H9 (cell line): ENCODE data around the gene RAB17. TPM values are rescaled to one million over a fixed set of nuclear protein-coding genes. Genes with fewer than 3 reads are reported as not detected.

Experiments used
- DNase-seq: peaks from one replicate; pipeline ENCODE4 v3.0.0-alpha.2; 2017
- H2AFZ ChIP-seq: one replicate; pipeline ENCODE4 v1.6.1; 2013; ENCODE audit warnings: mild to moderate bottlenecking, low read length, control low read depth, moderate library complexity
- H2AK5ac ChIP-seq: 2 replicates; pipeline ENCODE4 v1.6.1; 2013; ENCODE audit warnings: low read length, control low read depth, mixed read lengths; ENCODE audit not compliant: insufficient read length
- H2BK120ac ChIP-seq: one replicate; pipeline ENCODE4 v1.6.1; 2013; ENCODE audit warnings: low read depth, mild to moderate bottlenecking, low read length, control low read depth, inconsistent platforms; ENCODE audit not compliant: poor library complexity, severe bottlenecking
- H2BK12ac ChIP-seq: 2 replicates; pipeline ENCODE4 v1.6.1; 2013; ENCODE audit warnings: low read length, control low read depth, mixed read lengths, low read depth; ENCODE audit not compliant: insufficient read length
- H2BK15ac ChIP-seq: 2 replicates; pipeline ENCODE4 v1.6.1; 2013; ENCODE audit warnings: low read depth, low read length, control low read depth
- H2BK20ac ChIP-seq: one replicate; pipeline ENCODE4 v1.6.1; 2013; ENCODE audit warnings: low read depth, mild to moderate bottlenecking, low read length, control low read depth, inconsistent platforms; ENCODE audit not compliant: poor library complexity, severe bottlenecking
- H2BK5ac ChIP-seq: 2 replicates; pipeline ENCODE4 v1.6.1; 2013; ENCODE audit warnings: low read length, control low read depth, mixed read lengths; ENCODE audit not compliant: insufficient read length
- H3K14ac ChIP-seq: 2 replicates; pipeline ENCODE4 v1.6.1; 2013; ENCODE audit warnings: low read length, control low read depth; ENCODE audit not compliant: insufficient read depth
- H3K18ac ChIP-seq: 2 replicates; pipeline ENCODE4 v1.6.1; 2013; ENCODE audit warnings: low read depth, mild to moderate bottlenecking, mixed read lengths, low read length, control low read depth; ENCODE audit not compliant: insufficient read length
- H3K23ac ChIP-seq: 2 replicates; pipeline ENCODE4 v1.6.1; 2013; ENCODE audit warnings: low read length, control low read depth, mixed read lengths, low read depth; ENCODE audit not compliant: insufficient read length
- H3K23me2 ChIP-seq: 2 replicates; pipeline ENCODE4 v1.6.1; 2013; ENCODE audit warnings: low read depth, mild to moderate bottlenecking, mixed read lengths, low read length, control low read depth; ENCODE audit not compliant: insufficient read length, poor library complexity, severe bottlenecking
- H3K27ac ChIP-seq: 2 replicates; pipeline ENCODE4 v1.5.1; 2013; ENCODE audit warnings: low read length, control low read depth, mixed read lengths, low read depth; ENCODE audit not compliant: insufficient read length
- H3K27me3 ChIP-seq: 2 replicates; pipeline ENCODE4 v1.6.1; 2013; ENCODE audit warnings: low read length, control low read depth, inconsistent platforms; ENCODE audit not compliant: insufficient read depth
- H3K4ac ChIP-seq: 2 replicates; pipeline ENCODE4 v1.6.1; 2013; ENCODE audit warnings: low read depth, mild to moderate bottlenecking, control low read depth, inconsistent platforms, low read length, moderate library complexity
- H3K4me1 ChIP-seq: 2 replicates; pipeline ENCODE4 v1.6.1; 2013; ENCODE audit warnings: low read length, control low read depth, inconsistent platforms; ENCODE audit not compliant: insufficient read depth
- H3K4me2 ChIP-seq: 2 replicates; pipeline ENCODE4 v1.6.1; 2013; ENCODE audit warnings: low read length, control low read depth, mixed read lengths; ENCODE audit not compliant: insufficient read length, insufficient read depth
- H3K56ac ChIP-seq: 2 replicates; pipeline ENCODE4 v1.6.1; 2013; ENCODE audit warnings: low read depth, mild to moderate bottlenecking, mixed read lengths, low read length, control low read depth; ENCODE audit not compliant: insufficient read length
- H3K79me1 ChIP-seq: 2 replicates; pipeline ENCODE4 v1.6.1; 2013; ENCODE audit warnings: low read depth, mild to moderate bottlenecking, moderate library complexity, low read length, control low read depth, inconsistent platforms; ENCODE audit not compliant: insufficient read depth, poor library complexity, severe bottlenecking
- H3K79me2 ChIP-seq: 2 replicates; pipeline ENCODE4 v1.6.1; 2013; ENCODE audit warnings: low read length, control low read depth, inconsistent platforms; ENCODE audit not compliant: insufficient read depth
- H3K9ac ChIP-seq: 2 replicates; pipeline ENCODE4 v1.6.1; 2013; ENCODE audit warnings: low read length, control low read depth, mixed read lengths; ENCODE audit not compliant: insufficient read length; ENCODE audit errors: extremely low read depth
- H3K9me3 ChIP-seq: one replicate; pipeline ENCODE4 v1.6.1; 2013; ENCODE audit warnings: low read depth, low read length, inconsistent platforms; ENCODE audit not compliant: control insufficient read depth
- H3T11ph ChIP-seq: one replicate; pipeline ENCODE4 v1.6.1; 2013; ENCODE audit warnings: mild to moderate bottlenecking, low read length, control low read depth, inconsistent platforms
- H4K20me1 ChIP-seq: one replicate; pipeline ENCODE4 v1.6.1; 2013; ENCODE audit not compliant: control insufficient read depth, insufficient read length, insufficient read depth
- H4K5ac ChIP-seq: 2 replicates; pipeline ENCODE4 v1.6.1; 2013; ENCODE audit warnings: low read depth, mild to moderate bottlenecking, mixed read lengths, low read length, control low read depth; ENCODE audit not compliant: insufficient read length
- H4K8ac ChIP-seq: replicated peaks from 2 replicates; pipeline ENCODE4 v1.6.1; 2013; ENCODE audit warnings: low read length, control low read depth, mixed read lengths, low read depth; ENCODE audit not compliant: insufficient read length
- H4K91ac ChIP-seq: 2 replicates; pipeline ENCODE4 v1.6.1; 2013; ENCODE audit warnings: low read depth, mild to moderate bottlenecking, moderate library complexity, mixed read lengths, low read length, control low read depth; ENCODE audit not compliant: insufficient read length
- H3K27ac Mint-ChIP-seq, 3 experiments: 2 replicates in 2 of 3; 3 replicates in 1 of 3; pipeline ENCODE4 v1.8.0; 2020 to 2021; ENCODE audit warnings: mixed read lengths in 3 of 3, mild to moderate bottlenecking in 1 of 3, moderate library complexity in 1 of 3
- H3K27me3 Mint-ChIP-seq: 2 replicates; pipeline ENCODE4 v1.8.0; 2021; ENCODE audit warnings: low read depth, mild to moderate bottlenecking, moderate library complexity, mixed read lengths
- H3K36me3 Mint-ChIP-seq, 3 experiments: 2 replicates in 2 of 3; 3 replicates in 1 of 3; pipeline ENCODE4 v1.8.0; 2020 to 2021; ENCODE audit warnings: low read depth in 3 of 3, mixed read lengths in 3 of 3; ENCODE audit not compliant: insufficient read depth in 1 of 3
- H3K4me1 Mint-ChIP-seq, 2 experiments: 2 replicates each; pipeline ENCODE4 v1.8.0; 2020; ENCODE audit warnings: mixed read lengths in 2 of 2
- H3K4me3 Mint-ChIP-seq, 2 experiments: 2 replicates in 1 of 2; 3 replicates in 1 of 2; pipeline ENCODE4 v1.8.0; 2020 to 2021; ENCODE audit warnings: mild to moderate bottlenecking in 2 of 2, mixed read lengths in 2 of 2, moderate library complexity in 1 of 2
- H3K9me3 Mint-ChIP-seq, 2 experiments: 2 replicates in 1 of 2; 3 replicates in 1 of 2; pipeline ENCODE4 v1.8.0; 2020; ENCODE audit warnings: mild to moderate bottlenecking in 2 of 2, mixed read lengths in 2 of 2, moderate library complexity in 1 of 2
- WGBS: extraction: QIAGEN DNeasy Blood & Tissue Kit; methylation state at CpG from one replicate; pipeline ENCODE4 v1.1.7; 2013; ENCODE audit warnings: missing lambda C conversion rate, low lambda C conversion rate, mixed read lengths; ENCODE audit not compliant: insufficient read length; ENCODE audit errors: extremely low coverage; 5-methylcytosine and 5-hydroxymethylcytosine counted together
- total RNA-seq: library from RNA; stranded (reverse); gene quantifications from 2 replicates; pipeline ENCODE4 v1.2.1, GENCODE V29; 2021
- TF ChIP-seq, protein P1 (sequence below): fragments of 200-600 bp; sonication (generic); conservative IDR thresholded peaks from 3 replicates; pipeline ENCODE4 v1.8.0; 2021; ENCODE audit warnings: antibody characterized with exemption, mild to moderate bottlenecking

RAB17 gene
- total RNA-seq, 1 experiment from 2014 or later = 31.9 TPM

DNA sequence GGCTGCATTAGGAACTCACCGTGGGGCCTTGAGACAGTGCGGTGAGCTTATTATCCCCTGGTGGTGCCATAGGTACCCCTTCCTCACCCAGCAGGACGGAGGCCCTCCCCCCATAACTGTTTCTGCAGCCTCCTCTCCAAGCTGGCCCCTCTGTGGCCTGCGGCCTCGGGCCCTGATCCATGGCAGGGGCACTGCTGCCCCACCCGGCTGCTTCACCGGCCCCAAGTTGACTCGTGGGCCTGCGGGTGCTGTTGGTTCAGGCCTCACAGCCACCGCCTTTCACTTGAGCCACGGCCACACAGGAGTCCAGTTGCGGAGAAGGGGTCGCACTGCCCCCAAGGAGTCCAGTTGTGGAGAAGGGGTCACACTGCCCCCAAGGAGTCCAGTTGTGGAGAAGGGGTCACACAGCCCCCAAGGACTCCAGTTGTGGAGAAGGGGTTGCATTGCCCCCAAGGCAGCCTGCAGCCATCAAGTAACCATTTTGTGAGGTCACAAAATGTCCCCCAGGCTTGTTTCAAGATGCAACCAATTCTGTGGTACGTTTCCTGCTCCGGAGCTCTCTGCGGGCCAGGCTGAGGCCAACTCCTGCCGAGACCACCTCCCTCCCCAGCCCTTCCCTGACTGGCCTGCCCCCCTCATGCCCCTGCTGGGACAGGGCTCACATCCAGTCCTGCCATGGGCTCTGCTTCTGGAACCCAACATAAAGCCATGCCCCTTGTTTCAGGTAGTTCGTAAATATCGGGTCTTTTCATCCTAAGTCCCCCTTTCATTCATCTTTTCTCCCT, 41.5 kb upstream of the RAB17 start:
- no peak overlapping the region for H3K14ac ChIP-seq
- H3K18ac ChIP-seq = no peak overlapping the region
- WGBS = no CpG with 5 or more reads among the region's 19 CpGs
- peaks cover 2% of the 10 kb centered on the region for H3K23me2 ChIP-seq
- H3T11ph ChIP-seq = no peak overlapping the region
- Mint-ChIP-seq H3K27ac (no peak overlapping the region), H3K9me3 (peaks cover 10 to 24% of the 10 kb centered on the region in 2 experiments), H3K4me3 (no peak overlapping the region), H3K4me1 (peaks cover 16 to 17% of the 10 kb centered on the region in 2 experiments), H3K27me3 (peaks cover 13% of the 10 kb centered on the region), H3K36me3 (peaks cover 26 to 30% (median 30%) of the 10 kb centered on the region in 3 experiments)
- H2BK12ac ChIP-seq = no peak overlapping the region
- no peak overlapping the region for H3K9ac ChIP-seq
- no peak overlapping the region for H2BK15ac ChIP-seq
- H3K4me2 ChIP-seq = no peak overlapping the region
- H3K9me3 ChIP-seq = no peaks in the 10 kb centered on the region
- no peak overlapping the region for H3K56ac ChIP-seq
- no peak overlapping the region for H2BK5ac ChIP-seq
- H4K8ac ChIP-seq = no peak overlapping the region
- TF ChIP-seq, protein P1, sequence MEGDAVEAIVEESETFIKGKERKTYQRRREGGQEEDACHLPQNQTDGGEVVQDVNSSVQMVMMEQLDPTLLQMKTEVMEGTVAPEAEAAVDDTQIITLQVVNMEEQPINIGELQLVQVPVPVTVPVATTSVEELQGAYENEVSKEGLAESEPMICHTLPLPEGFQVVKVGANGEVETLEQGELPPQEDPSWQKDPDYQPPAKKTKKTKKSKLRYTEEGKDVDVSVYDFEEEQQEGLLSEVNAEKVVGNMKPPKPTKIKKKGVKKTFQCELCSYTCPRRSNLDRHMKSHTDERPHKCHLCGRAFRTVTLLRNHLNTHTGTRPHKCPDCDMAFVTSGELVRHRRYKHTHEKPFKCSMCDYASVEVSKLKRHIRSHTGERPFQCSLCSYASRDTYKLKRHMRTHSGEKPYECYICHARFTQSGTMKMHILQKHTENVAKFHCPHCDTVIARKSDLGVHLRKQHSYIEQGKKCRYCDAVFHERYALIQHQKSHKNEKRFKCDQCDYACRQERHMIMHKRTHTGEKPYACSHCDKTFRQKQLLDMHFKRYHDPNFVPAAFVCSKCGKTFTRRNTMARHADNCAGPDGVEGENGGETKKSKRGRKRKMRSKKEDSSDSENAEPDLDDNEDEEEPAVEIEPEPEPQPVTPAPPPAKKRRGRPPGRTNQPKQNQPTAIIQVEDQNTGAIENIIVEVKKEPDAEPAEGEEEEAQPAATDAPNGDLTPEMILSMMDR = no peak
- H2AFZ ChIP-seq = no peak overlapping the region
- H3K79me2 ChIP-seq = peaks cover 2% of the 10 kb centered on the region; the same call in 1 of the 2 replicates
- DNase-seq = no peak
- no peak overlapping the region for H3K27ac ChIP-seq
- no peaks in the 10 kb centered on the region for H4K20me1 ChIP-seq
- H3K4me1 ChIP-seq = peaks cover 4% of the 10 kb centered on the region; the same call in 1 of the 2 replicates
- no peak overlapping the region for H3K4ac ChIP-seq
- no peak overlapping the region for H4K91ac ChIP-seq
- H3K79me1 ChIP-seq = no peaks in the 10 kb centered on the region
- H3K23ac ChIP-seq = no peak overlapping the region
- H4K5ac ChIP-seq = no peak overlapping the region
- no peaks in the 10 kb centered on the region; the same call in 1 of the 2 replicates for H3K27me3 ChIP-seq
- no peak overlapping the region for H2BK120ac ChIP-seq
- no peak overlapping the region for H2AK5ac ChIP-seq
- H2BK20ac ChIP-seq = no peak overlapping the region
